Trophoblast cell (in vitro differentiated cells and primary cell): ENCODE data around the gene SDHB.

ENCODE experiments used
- DNase-seq, 2 donors: peaks; one replicate each; pipeline ENCODE4 v3.0.0-alpha.2; 2016
- H2AFZ ChIP-seq: 2 replicates; pipeline ENCODE4 v1.6.1; 2013; ENCODE audit warnings: low read length, moderate library complexity, mild to moderate bottlenecking; ENCODE audit not compliant: insufficient read depth, poor library complexity
- H2AK5ac ChIP-seq: 2 replicates; pipeline ENCODE4 v1.6.1; 2013; ENCODE audit warnings: mild to moderate bottlenecking, low read length
- H2BK120ac ChIP-seq: 2 replicates; pipeline ENCODE4 v1.6.1; 2013; ENCODE audit warnings: low read length, mild to moderate bottlenecking, moderate library complexity; ENCODE audit not compliant: insufficient read depth, poor library complexity
- H2BK12ac ChIP-seq: 2 replicates; pipeline ENCODE4 v1.6.1; 2013; ENCODE audit warnings: mild to moderate bottlenecking, low read length, moderate library complexity
- H2BK5ac ChIP-seq: 2 replicates; pipeline ENCODE4 v1.6.1; 2013; ENCODE audit warnings: low read length, low read depth, moderate library complexity, mild to moderate bottlenecking; ENCODE audit not compliant: poor library complexity
- H3K14ac ChIP-seq: 2 replicates; pipeline ENCODE4 v1.6.1; 2013; ENCODE audit warnings: mild to moderate bottlenecking, low read length
- H3K18ac ChIP-seq: 2 replicates; pipeline ENCODE4 v1.6.1; 2013; ENCODE audit warnings: mild to moderate bottlenecking, low read length
- H3K23ac ChIP-seq: 2 replicates; pipeline ENCODE4 v1.6.1; 2013; ENCODE audit warnings: low read length
- H3K27ac ChIP-seq: 2 replicates; pipeline ENCODE4 v1.5.1; 2013; ENCODE audit warnings: low read depth, mild to moderate bottlenecking, inconsistent platforms, low read length, moderate library complexity
- H3K27me3 ChIP-seq: 2 replicates; pipeline ENCODE4 v1.6.1; 2013; ENCODE audit warnings: inconsistent platforms, mild to moderate bottlenecking, low read length, moderate library complexity; ENCODE audit not compliant: insufficient read depth
- H3K36me3 ChIP-seq, 2 experiments: 1 replicate in 1 of 2; 2 replicates in 1 of 2; pipeline ENCODE4 v1.6.1; 2013; ENCODE audit warnings: low read length in 2 of 2, mild to moderate bottlenecking in 2 of 2, moderate library complexity in 1 of 2; ENCODE audit not compliant: insufficient read depth in 2 of 2, control insufficient read depth in 1 of 2
- H3K4ac ChIP-seq: 2 replicates; pipeline ENCODE4 v1.6.1; 2013; ENCODE audit warnings: low read depth, mild to moderate bottlenecking, low read length, moderate library complexity
- H3K4me1 ChIP-seq, 2 experiments: 1 replicate in 1 of 2; 2 replicates in 1 of 2; pipeline ENCODE4 v1.6.1; 2013; ENCODE audit warnings: low read length in 2 of 2, mild to moderate bottlenecking in 2 of 2, moderate library complexity in 1 of 2; ENCODE audit not compliant: insufficient read depth in 2 of 2, control insufficient read depth in 1 of 2
- H3K4me2 ChIP-seq: 2 replicates; pipeline ENCODE4 v1.6.1; 2013; ENCODE audit warnings: inconsistent platforms, mild to moderate bottlenecking, low read length, moderate library complexity
- H3K4me3 ChIP-seq: 2 replicates; pipeline ENCODE4 v1.5.1; 2013; ENCODE audit warnings: mild to moderate bottlenecking, low read depth, low read length, inconsistent platforms
- H3K79me1 ChIP-seq: one replicate; pipeline ENCODE4 v1.6.1; 2013; ENCODE audit warnings: low read length
- H3K79me2 ChIP-seq: 2 replicates; pipeline ENCODE4 v1.6.1; 2013; ENCODE audit warnings: low read length, mild to moderate bottlenecking; ENCODE audit not compliant: control insufficient read depth, insufficient read depth, poor library complexity
- H3K9ac ChIP-seq: 2 replicates; pipeline ENCODE4 v1.6.1; 2013; ENCODE audit warnings: mild to moderate bottlenecking, low read length
- H3K9me3 ChIP-seq: 2 replicates; pipeline ENCODE4 v1.6.1; 2013; ENCODE audit warnings: low read depth, mild to moderate bottlenecking, control low read depth, inconsistent platforms, low read length; ENCODE audit not compliant: insufficient read depth
- H4K12ac ChIP-seq: 2 replicates; pipeline ENCODE4 v1.6.1; 2013; ENCODE audit warnings: low read depth, mild to moderate bottlenecking, low read length, moderate library complexity
- H4K8ac ChIP-seq: 2 replicates; pipeline ENCODE4 v1.6.1; 2013; ENCODE audit warnings: low read depth, mild to moderate bottlenecking, low read length, moderate library complexity
- H4K91ac ChIP-seq: one replicate; pipeline ENCODE4 v1.6.1; 2013; ENCODE audit warnings: low read depth, mild to moderate bottlenecking, low read length, moderate library complexity
- WGBS: extraction: QIAGEN DNeasy Blood & Tissue Kit; methylation state at CpG from one replicate; pipeline ENCODE4 v1.1.7; 2013; ENCODE audit warnings: missing lambda C conversion rate; ENCODE audit not compliant: insufficient read length, insufficient coverage; ENCODE audit errors: extremely low coverage; 5-methylcytosine and 5-hydroxymethylcytosine counted together

Gene SDHB

DNA sequence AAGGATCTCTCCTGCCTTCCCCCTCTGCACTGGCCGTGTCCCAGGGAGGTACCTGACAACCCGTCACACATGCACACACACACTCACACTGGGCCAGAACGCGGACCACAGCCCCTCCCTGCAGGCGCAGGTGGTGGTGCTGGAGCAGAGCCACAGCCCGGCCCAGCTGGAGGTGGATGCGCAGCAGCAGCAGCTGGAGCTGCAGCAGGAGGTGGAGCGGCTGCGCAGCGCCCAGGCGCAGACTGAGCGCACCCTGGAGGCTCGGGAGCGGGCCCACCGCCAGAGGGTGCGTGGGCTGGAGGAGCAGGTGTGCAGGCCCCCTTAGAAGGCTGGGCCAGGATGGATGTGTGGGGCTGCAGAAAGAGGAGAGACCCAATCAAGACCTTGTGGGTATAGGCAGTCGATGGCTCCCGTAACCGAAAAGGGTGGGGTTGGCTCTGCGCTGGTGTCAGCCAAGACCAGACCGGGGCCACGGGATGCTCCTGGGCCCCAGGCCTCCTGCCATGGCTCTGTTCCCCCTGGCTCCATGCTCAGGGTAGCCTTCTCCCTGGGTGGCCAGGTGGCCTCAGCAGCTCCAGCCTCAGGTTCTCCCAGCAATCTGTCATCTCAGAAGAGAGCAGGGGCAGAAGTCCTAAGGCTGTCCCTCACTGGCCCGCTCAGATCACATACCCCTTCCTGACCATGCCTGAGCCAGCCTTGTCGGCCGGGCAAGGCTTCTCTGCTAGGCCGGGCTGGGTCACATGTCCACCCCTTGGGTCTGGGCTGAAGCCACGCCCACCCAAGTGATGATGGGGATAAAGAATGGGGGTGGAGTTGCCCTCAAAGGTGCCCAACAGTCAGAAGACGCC lies 82.3 kb downstream of the SDHB start:
- H2BK120ac ChIP-seq: no peak overlapping the region
- H3K14ac ChIP-seq: no peak overlapping the region
- H3K27me3 ChIP-seq: no peaks in the 10 kb centered on the region
- no peak overlapping the region for H3K9ac ChIP-seq
- H2AK5ac ChIP-seq: no peak overlapping the region
- H2BK12ac ChIP-seq: no peak overlapping the region
- H3K79me2 ChIP-seq: no peaks in the 10 kb centered on the region
- no peak overlapping the region for H3K27ac ChIP-seq
- no peak overlapping the region for H3K4me2 ChIP-seq
- no peaks in the 10 kb centered on the region for H3K79me1 ChIP-seq
- no peak overlapping the region for H3K18ac ChIP-seq
- WGBS: no CpG with 5 or more reads among the region's 28 CpGs
- no peak overlapping the region for H3K4me3 ChIP-seq
- H2BK5ac ChIP-seq: no peak overlapping the region
- no peak overlapping the region for H4K12ac ChIP-seq
- peaks cover 23 to 41% of the 10 kb centered on the region in 2 experiments for H3K36me3 ChIP-seq
- no peak overlapping the region for H4K91ac ChIP-seq
- no peak overlapping the region for H2AFZ ChIP-seq
- peaks cover 5% of the 10 kb centered on the region for H3K9me3 ChIP-seq
- peaks cover 0 to 5% of the 10 kb centered on the region in 2 experiments for H3K4me1 ChIP-seq
- no peak overlapping the region for H4K8ac ChIP-seq
- no peak overlapping the region for H3K23ac ChIP-seq
- DNase-seq: no peak
- H3K4ac ChIP-seq: no peak overlapping the region

DNA sequence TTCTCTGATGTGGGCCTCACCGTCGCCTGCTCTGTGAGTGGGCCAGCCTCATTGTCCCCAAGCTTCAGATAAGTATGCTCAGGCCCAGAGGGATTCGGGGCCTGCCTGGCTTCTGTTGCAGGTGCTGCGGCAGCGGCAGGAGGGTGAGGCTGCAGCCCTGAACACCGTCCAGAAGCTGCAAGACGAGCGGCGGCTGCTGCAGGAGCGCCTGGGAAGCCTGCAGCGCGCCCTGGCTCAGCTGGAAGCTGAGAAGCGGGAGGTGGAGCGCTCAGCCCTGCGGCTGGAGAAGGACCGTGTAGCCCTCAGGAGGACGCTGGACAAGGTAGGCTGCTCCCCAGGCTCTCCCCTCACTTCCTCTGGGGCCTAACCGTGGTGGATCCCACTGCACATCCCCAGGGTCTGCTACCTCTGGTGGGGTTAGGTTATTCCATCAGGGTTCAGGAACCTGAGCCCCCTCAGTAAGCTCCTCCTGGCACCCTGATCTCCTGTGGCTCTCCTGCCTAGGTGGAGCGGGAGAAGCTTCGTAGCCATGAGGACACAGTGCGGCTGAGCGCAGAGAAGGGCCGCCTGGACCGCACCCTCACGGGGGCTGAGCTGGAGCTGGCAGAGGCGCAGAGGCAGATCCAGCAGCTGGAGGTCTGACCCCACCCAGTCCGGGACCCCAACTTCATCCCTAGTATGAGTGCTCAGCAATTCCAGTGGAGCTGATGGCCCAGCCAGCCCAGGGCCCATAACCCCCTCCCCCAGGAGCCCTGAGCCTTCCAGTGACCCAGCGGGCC lies 83.5 kb downstream of the SDHB start:
- Histone ChIP-seq H2AK5ac (no peak overlapping the region), H4K91ac (no peak overlapping the region), H3K23ac (no peak overlapping the region), H3K14ac (no peak overlapping the region), H3K9ac (no peak overlapping the region), H3K79me2 (no peaks in the 10 kb centered on the region), H3K4me2 (no peak overlapping the region), H3K27me3 (no peaks in the 10 kb centered on the region), H3K79me1 (no peaks in the 10 kb centered on the region), H4K12ac (no peak overlapping the region), H3K27ac (no peak overlapping the region), H2BK5ac (no peak overlapping the region), H3K4ac (no peak overlapping the region), H4K8ac (no peak overlapping the region), H3K4me1 (peaks cover 0 to 5% of the 10 kb centered on the region in 2 experiments), H3K36me3 (peaks cover 19 to 36% of the 10 kb centered on the region in 2 experiments), H2BK12ac (no peak overlapping the region), H3K4me3 (peak overlapping the region; percentile 40), H2BK120ac (no peak overlapping the region), H2AFZ (no peak overlapping the region), H3K9me3 (peaks cover 5% of the 10 kb centered on the region), H3K18ac (no peak overlapping the region)
- DNase-seq: no peak
- no CpG with 5 or more reads among the region's 28 CpGs for WGBS

DNA sequence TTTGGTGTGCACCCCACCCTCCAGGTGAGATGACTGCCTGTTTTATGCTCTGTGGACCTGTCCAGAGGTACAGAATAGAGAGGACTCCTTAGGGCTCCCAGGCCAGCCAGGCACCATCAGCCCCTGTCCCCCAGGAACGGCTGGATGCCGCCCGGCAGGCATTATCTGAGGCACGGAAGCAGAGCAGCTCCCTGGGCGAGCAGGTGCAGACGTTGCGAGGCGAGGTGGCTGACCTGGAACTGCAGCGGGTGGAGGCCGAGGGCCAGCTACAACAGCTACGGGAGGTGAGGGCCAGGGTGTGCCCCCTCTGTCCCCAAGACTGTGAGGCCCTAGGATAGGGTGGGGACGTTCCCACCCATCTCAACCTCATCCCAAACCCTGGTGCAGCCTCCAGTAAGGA lies 84.2 kb downstream of the SDHB start:
- no peaks in the 10 kb centered on the region for H3K79me2 ChIP-seq
- no peak overlapping the region for H2AFZ ChIP-seq
- H3K4me3 ChIP-seq: no peak overlapping the region
- H2BK120ac ChIP-seq: no peak overlapping the region
- H2BK5ac ChIP-seq: no peak overlapping the region
- no peak overlapping the region for H3K18ac ChIP-seq
- no peak overlapping the region for H2AK5ac ChIP-seq
- H4K91ac ChIP-seq: no peak overlapping the region
- WGBS: no CpG with 5 or more reads among the region's 12 CpGs
- H3K23ac ChIP-seq: no peak overlapping the region
- H3K4me2 ChIP-seq: no peak overlapping the region
- no peak overlapping the region for H3K4ac ChIP-seq
- H3K79me1 ChIP-seq: no peaks in the 10 kb centered on the region
- H3K27ac ChIP-seq: no peak overlapping the region
- peaks cover 0 to 5% of the 10 kb centered on the region in 2 experiments for H3K4me1 ChIP-seq
- no peak overlapping the region for H3K14ac ChIP-seq
- peaks cover 17 to 32% of the 10 kb centered on the region in 2 experiments for H3K36me3 ChIP-seq
- H3K9me3 ChIP-seq: peaks cover 5% of the 10 kb centered on the region
- H4K8ac ChIP-seq: no peak overlapping the region
- no peak overlapping the region for H4K12ac ChIP-seq
- no peaks in the 10 kb centered on the region for H3K27me3 ChIP-seq
- H3K9ac ChIP-seq: no peak overlapping the region
- H2BK12ac ChIP-seq: no peak overlapping the region
- no peak for DNase-seq

DNA sequence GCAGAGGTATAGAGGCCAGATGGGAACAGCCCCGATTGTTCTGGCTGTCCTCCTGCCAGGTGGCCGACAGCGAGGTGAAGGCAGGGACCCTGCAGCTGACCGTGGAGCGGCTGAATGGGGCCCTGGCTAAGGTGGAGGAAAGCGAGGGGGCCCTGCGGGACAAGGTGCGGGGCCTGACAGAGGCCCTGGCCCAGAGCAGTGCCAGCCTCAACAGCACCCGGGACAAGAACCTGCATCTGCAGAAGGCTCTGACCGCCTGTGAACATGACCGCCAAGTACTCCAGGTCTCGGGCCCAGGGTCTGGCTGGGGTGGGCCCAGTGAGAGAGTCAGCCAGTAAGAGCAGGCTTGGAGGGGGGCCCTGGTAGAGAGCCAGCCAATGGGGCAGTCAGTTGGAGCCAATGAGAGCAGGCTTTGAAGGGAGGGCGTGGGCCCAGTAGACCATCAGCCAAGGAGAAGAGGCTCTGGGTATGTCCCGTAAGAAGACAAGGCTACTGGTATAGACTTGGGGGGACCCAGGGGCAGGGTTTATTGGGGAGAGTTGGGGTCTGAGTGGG lies 84.7 kb downstream of the SDHB start:
- no peak overlapping the region for H4K12ac ChIP-seq
- H2BK120ac ChIP-seq: no peak overlapping the region
- no peaks in the 10 kb centered on the region for H3K79me2 ChIP-seq
- no peak for DNase-seq
- H2BK12ac ChIP-seq: no peak overlapping the region
- no peaks in the 10 kb centered on the region for H3K27me3 ChIP-seq
- no peaks in the 10 kb centered on the region for H3K79me1 ChIP-seq
- H3K4me1 ChIP-seq: peaks cover 0 to 5% of the 10 kb centered on the region in 2 experiments
- no peak overlapping the region for H3K4ac ChIP-seq
- H3K23ac ChIP-seq: no peak overlapping the region
- H2BK5ac ChIP-seq: no peak overlapping the region
- no peak overlapping the region for H4K91ac ChIP-seq
- WGBS: no CpG with 5 or more reads among the region's 14 CpGs
- H3K27ac ChIP-seq: no peak overlapping the region
- no peak overlapping the region for H3K9ac ChIP-seq
- peaks cover 17 to 32% of the 10 kb centered on the region in 2 experiments for H3K36me3 ChIP-seq
- H3K14ac ChIP-seq: no peak overlapping the region
- no peak overlapping the region for H3K4me2 ChIP-seq
- H2AK5ac ChIP-seq: no peak overlapping the region
- H4K8ac ChIP-seq: no peak overlapping the region
- no peak overlapping the region for H2AFZ ChIP-seq
- peaks cover 5% of the 10 kb centered on the region for H3K9me3 ChIP-seq
- H3K18ac ChIP-seq: no peak overlapping the region
- no peak overlapping the region for H3K4me3 ChIP-seq
